K562 (cell line): ENCODE data around the gene CLDN34. TPM values are rescaled to one million over a fixed set of nuclear protein-coding genes. Genes with fewer than 3 reads are reported as not detected.

Experiments used
- ATAC-seq: fragments of 200-7000 bp; cut with Tn5 transposase; 3 replicates; pipeline ENCODE4 v1.9.1; 2020; ENCODE audit warnings: moderate library complexity
- BruUV-seq: library from RNA; stranded (reverse); fragments of 400-500 nt; replicated peaks from 2 replicates; lab custom pipeline; 2021; lab: Mats Ljungman, UMichigan
- CTCF ChIA-PET: fragments of 300-600 bp; formaldehyde crosslinking; extraction: SDS; loops from one replicate; lab custom pipeline; 2021; ENCODE audit warnings: low intra/inter-chr PET ratio; lab: Yijun Ruan, JAX
- POLR2A ChIA-PET: fragments of 300-600, 350-650 bp; sonication (Branson Sonifier 250); formaldehyde crosslinking; extraction: SDS; loops from one replicate; lab custom pipeline; 2021; ENCODE audit warnings: antibody characterized with exemption, inconsistent platforms; lab: Yijun Ruan, JAX
- DNase-seq, 4 experiments: peaks; one replicate each; pipeline versions ENCODE4 v3.0.0 to v3.0.0-alpha.2; 2011 to 2018; ENCODE audit warnings: low spot score in 3 of 4, mixed read lengths in 3 of 4; ENCODE audit errors: extremely low read depth in 1 of 4
- FAIRE-seq: peaks from 2 replicates; lab custom pipeline; 2011; peaks lifted over from hg19 to GRCh38; lab: Jason Lieb, UNC
- H2AFZ ChIP-seq: 2 replicates; pipeline ENCODE4 v1.6.0; 2011; ENCODE audit warnings: low read depth, low read length, control low read depth, inconsistent platforms
- H3K27ac ChIP-seq: fragments of 200-600 bp; 3 replicates; pipeline ENCODE4 v1.8.0; 2011; ENCODE audit warnings: low read depth, mild to moderate bottlenecking, control low read depth, inconsistent platforms, low read length, moderate library complexity, mixed read lengths; ENCODE audit errors: extremely low read depth
- H3K27me3 ChIP-seq, 2 experiments: fragments of 300-600 bp in 1 of 2; 2 replicates in 1 of 2; 3 replicates in 1 of 2; pipeline versions ENCODE4 v1.6.0 to v1.8.0; 2011; ENCODE audit warnings: inconsistent platforms in 2 of 2, low read length in 2 of 2, mild to moderate bottlenecking in 1 of 2, mixed read lengths in 1 of 2, moderate library complexity in 1 of 2; ENCODE audit not compliant: control insufficient read depth in 2 of 2, insufficient read depth in 2 of 2
- H3K36me3 ChIP-seq: fragments of 300-600 bp; 3 replicates; pipeline ENCODE4 v1.8.0; 2011; ENCODE audit warnings: mild to moderate bottlenecking, low read length, inconsistent platforms; ENCODE audit not compliant: control insufficient read depth, insufficient read depth
- H3K4me1 ChIP-seq, 2 experiments: fragments of 200-600 bp in 1 of 2; replicated peaks in 1 of 2; 2 replicates in 1 of 2; 3 replicates in 1 of 2; pipeline versions ENCODE4 v1.5.1 to v1.8.0; 2011; ENCODE audit warnings: inconsistent platforms in 2 of 2, low read length in 2 of 2, mild to moderate bottlenecking in 1 of 2, mixed read lengths in 1 of 2, moderate library complexity in 1 of 2; ENCODE audit not compliant: control insufficient read depth in 2 of 2, insufficient read depth in 2 of 2
- H3K4me2 ChIP-seq: 2 replicates; pipeline ENCODE4 v1.6.1; 2011; ENCODE audit warnings: low read length, control low read depth, inconsistent platforms, mixed read lengths; ENCODE audit not compliant: insufficient read depth
- H3K4me3 ChIP-seq: fragments of 200-600 bp; sonication (generic), shearing (Covaris generic); 2 replicates; pipeline ENCODE4 v1.5.1; 2016; ENCODE audit warnings: control low read depth, inconsistent platforms
- H3K79me2 ChIP-seq: fragments of 200-600 bp; 3 replicates; pipeline ENCODE4 v1.8.0; 2011; ENCODE audit warnings: low read length, inconsistent platforms; ENCODE audit not compliant: control insufficient read depth, insufficient read depth
- H3K9ac ChIP-seq, 2 experiments: 2 replicates each; pipeline versions ENCODE4 v1.6.0 to v1.6.1; 2011; ENCODE audit warnings: low read depth in 2 of 2, low read length in 2 of 2, control low read depth in 1 of 2, inconsistent platforms in 1 of 2, mild to moderate bottlenecking in 1 of 2, mixed read lengths in 1 of 2; ENCODE audit not compliant: insufficient read depth in 1 of 2
- H3K9me1 ChIP-seq: one replicate; pipeline ENCODE4 v1.6.0; 2011; ENCODE audit warnings: inconsistent platforms, mild to moderate bottlenecking, low read length, moderate library complexity; ENCODE audit not compliant: control insufficient read depth, insufficient read depth
- H3K9me3 ChIP-seq: replicated peaks from 2 replicates; pipeline ENCODE4 v1.5.1; 2011; ENCODE audit warnings: low read depth, low read length, inconsistent platforms; ENCODE audit not compliant: control insufficient read depth, insufficient read depth
- H4K20me1 ChIP-seq: replicated peaks from 2 replicates; pipeline ENCODE4 v1.6.1; 2011; ENCODE audit warnings: low read length, inconsistent platforms, mixed read lengths; ENCODE audit not compliant: control insufficient read depth, insufficient read depth
- BCL6 ChIP-seq: fragments of 250-450 bp; sonication (Bioruptor Pico); IDR thresholded peaks from 2 replicates; pipeline ENCODE4 v1.4.0; 2020
- CCAR2 ChIP-seq: fragments of 200-400 bp; formaldehyde crosslinking; IDR thresholded peaks from 2 replicates; pipeline ENCODE4 v1.6.1; 2017; ENCODE audit warnings: mild to moderate bottlenecking, low read depth, low read length
- CHD4 ChIP-seq: fragments of 200-600 bp; sonication (generic); IDR thresholded peaks from 3 replicates; pipeline ENCODE4 v1.6.1; 2012; ENCODE audit warnings: low read depth, mild to moderate bottlenecking, mixed read lengths, low read length, inconsistent platforms; ENCODE audit not compliant: insufficient read depth, insufficient replicate concordance, poor library complexity, severe bottlenecking
- FOXJ2 ChIP-seq: fragments of 200-800 bp; sonication (Bioruptor generic); IDR thresholded peaks from 2 replicates; pipeline ENCODE4 v1.6.1; 2016; ENCODE audit warnings: missing genetic modification characterization, missing compliant biosample characterization
- FOXM1 ChIP-seq, 2 experiments: fragments of 450-650 bp in 1 of 2; sonication (generic) in 1 of 2; formaldehyde crosslinking in 1 of 2; IDR thresholded peaks; 2 replicates each; pipeline versions ENCODE4 v1.6.1 to v1.9.0; 2017 to 2022; ENCODE audit warnings: low read depth in 2 of 2, mild to moderate bottlenecking in 2 of 2, missing genetic modification reagents in 1 of 2, moderate library complexity in 1 of 2
- HCFC1 ChIP-seq: IDR thresholded peaks from 2 replicates; pipeline ENCODE4 v1.6.1; 2012; ENCODE audit warnings: low read depth, low read length, improper control_type of control experiment
- MLX ChIP-seq, 2 experiments: fragments of 450-650 bp in 1 of 2; sonication (generic) in 1 of 2; formaldehyde crosslinking; conservative IDR thresholded peaks; 2 replicates each; pipeline versions ENCODE4 v1.4.0 to v1.8.1; 2020 to 2022; ENCODE audit warnings: mild to moderate bottlenecking in 1 of 2, missing genetic modification reagents in 1 of 2
- MTA2 ChIP-seq: fragments of 450-650 bp; IDR thresholded peaks from 2 replicates; pipeline ENCODE4 v1.6.1; 2016; ENCODE audit warnings: low read depth
- MYNN ChIP-seq, 2 experiments: sonication (generic); formaldehyde crosslinking in 1 of 2; IDR thresholded peaks; 2 replicates each; pipeline versions ENCODE4 v1.5.0 to v1.6.1; 2016 to 2020; ENCODE audit warnings: antibody characterized with exemption in 1 of 2, missing genetic modification reagents in 1 of 2
- NCOA2 ChIP-seq, 2 experiments: fragments of 450-650 bp; IDR thresholded peaks; 2 replicates each; pipeline ENCODE4 v1.6.1; 2018; ENCODE audit warnings: mild to moderate bottlenecking in 2 of 2, moderate library complexity in 1 of 2; ENCODE audit not compliant: partially characterized antibody in 2 of 2
- NUFIP1 ChIP-seq: fragments of 450-650 bp; IDR thresholded peaks from 2 replicates; pipeline ENCODE4 v1.6.1; 2018; ENCODE audit not compliant: partially characterized antibody
- SMAD3 ChIP-seq: fragments of 450-650 bp; formaldehyde crosslinking; conservative IDR thresholded peaks from 2 replicates; pipeline ENCODE4 v1.4.0; 2020; ENCODE audit warnings: mild to moderate bottlenecking
- SREBF2 ChIP-seq: sonication (generic); formaldehyde crosslinking; IDR thresholded peaks from 2 replicates; pipeline ENCODE4 v1.4.0; 2020; ENCODE audit warnings: mild to moderate bottlenecking, missing genetic modification reagents
- TSC22D4 ChIP-seq: fragments of 450-650 bp; IDR thresholded peaks from 2 replicates; pipeline ENCODE4 v1.6.1; 2016; ENCODE audit warnings: missing genetic modification characterization, missing biosample characterization, control low read depth
- ZKSCAN1 ChIP-seq: fragments of 150-350 bp; IDR thresholded peaks from 2 replicates; pipeline ENCODE4 v1.6.1; 2016; ENCODE audit warnings: low read depth, low read length
- WGBS: fragments of 100-300 bp; shearing (Covaris generic); methylation state at CpG from one replicate; pipeline ENCODE4 v1.1.6; 2016; ENCODE audit warnings: low coverage, mixed read lengths; ENCODE audit not compliant: insufficient coverage; ENCODE audit errors: missing lambda C conversion rate; 5-methylcytosine and 5-hydroxymethylcytosine counted together
- in situ Hi-C: fragments of 300-500 bp; cut with MboI; formaldehyde crosslinking; loops from 4 replicates; pipeline ENCODE4 v1.15.0; 2018; ENCODE audit warnings: inconsistent platforms, mixed read lengths
- intact Hi-C: fragments of 100-400 bp; cut with micrococcal nuclease; formaldehyde crosslinking; loops from 2 replicates; pipeline ENCODE4 v1.14.2; 2022
- polyA plus RNA-seq, 8 experiments: library from polyadenylated mRNA; depleted of rRNA in 4 of 8; stranded (reverse) in 5 of 8; unstranded in 3 of 8; fragments of >200 nt; fragmentation: Nextera tagmentation in 2 of 8; fragmentation: Illumina TruSeq in 1 of 8; extraction: Ambion mirVana in 2 of 8; extraction: Trizol in 1 of 8; gene quantifications; 2 replicates each; pipeline versions ENCODE4 v1.2.1 to v1.2.3, GENCODE V29; 2011 to 2014; ENCODE audit warnings: inconsistent platforms in 1 of 8, missing spikeins in 1 of 8
- total RNA-seq, 7 experiments: library from RNA; depleted of rRNA in 6 of 7; stranded (reverse); fragments of >200 nt in 6 of 7; fragmentation: Illumina TruSeq in 2 of 7; extraction: Trizol in 2 of 7; gene quantifications; 2 replicates each; pipeline versions ENCODE4 v1.2.1 to v1.2.3, GENCODE V29; 2011 to 2021; ENCODE audit warnings: low replicate concordance in 1 of 7
- TF ChIP-seq, protein P1 (sequence below): fragments of 250-450 bp; sonication (Bioruptor Pico); IDR thresholded peaks from 2 replicates; pipeline ENCODE4 v1.8.0; 2021; ENCODE audit warnings: mild to moderate bottlenecking, moderate library complexity

The CLDN34 gene
- total and polyA plus RNA-seq, 9 of the 15 experiments (the other 6 are each of a cell fraction or from before 2014, with no cell fraction given) = not detected

DNA sequence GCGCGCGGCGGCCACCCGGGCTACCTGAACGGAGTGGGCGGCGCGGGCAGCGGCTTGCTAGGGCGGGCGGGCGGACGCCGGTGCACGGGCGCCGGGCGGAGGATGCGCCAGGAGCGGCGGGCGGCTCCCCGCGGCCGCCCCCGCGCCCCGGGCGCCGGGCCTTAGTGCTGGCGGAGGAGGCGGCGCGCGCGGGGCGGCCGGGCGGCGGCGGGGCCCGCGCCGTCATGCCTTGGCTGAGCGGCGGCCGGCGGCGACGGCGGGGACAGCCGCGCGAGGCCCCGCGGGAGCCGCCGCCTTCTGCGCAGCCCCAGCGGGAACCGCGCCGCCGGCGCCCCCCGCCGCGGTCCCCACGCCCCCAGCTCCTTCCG, 48.2 kb downstream of the CLDN34 start:
- H4K20me1 ChIP-seq = no peaks in the 10 kb centered on the region
- no peak overlapping the region for H2AFZ ChIP-seq
- no CpG with 5 or more reads among the region's 71 CpGs for WGBS
- no peaks in the 10 kb centered on the region for H3K27me3 ChIP-seq
- no peaks in the 10 kb centered on the region for H3K79me2 ChIP-seq
- in situ Hi-C loops (no loop called here), intact Hi-C loops (no loop called here)
- H3K27ac ChIP-seq = no peak overlapping the region
- ATAC-seq = no peak; the same call in 2 of the 3 replicates
- TF ChIP-seq BCL6 (CRISPR knock-in tag) (no peak), NCOA2 (IDR thresholded peaks at IDR 0.05; ENCODE audit: partially characterized antibody in 2 of 2) (no peak), SREBF2 (no peak), MTA2 (no peak), ZKSCAN1 (no peak), MLX (CRISPR knock-in tag; conservative IDR thresholded peaks at IDR 0.05) (no peak), FOXJ2 (no peak), TSC22D4 (tag) (no peak), NUFIP1 (no peak), SMAD3 (CRISPR knock-in tag) (no peak), FOXM1 (IDR thresholded peaks at IDR 0.05; ENCODE audit: low read depth) (no peak), FOXM1 (CRISPR knock-in tag; IDR thresholded peaks at IDR 0.05; ENCODE audit: low read depth) (no peak), CHD4 (no peak), CCAR2 (no peak), HCFC1 (no peak), MYNN (IDR thresholded peaks at IDR 0.05) (no peak), MYNN (CRISPR knock-in tag; IDR thresholded peaks at IDR 0.05) (no peak)
- TF ChIP-seq, protein P1, sequence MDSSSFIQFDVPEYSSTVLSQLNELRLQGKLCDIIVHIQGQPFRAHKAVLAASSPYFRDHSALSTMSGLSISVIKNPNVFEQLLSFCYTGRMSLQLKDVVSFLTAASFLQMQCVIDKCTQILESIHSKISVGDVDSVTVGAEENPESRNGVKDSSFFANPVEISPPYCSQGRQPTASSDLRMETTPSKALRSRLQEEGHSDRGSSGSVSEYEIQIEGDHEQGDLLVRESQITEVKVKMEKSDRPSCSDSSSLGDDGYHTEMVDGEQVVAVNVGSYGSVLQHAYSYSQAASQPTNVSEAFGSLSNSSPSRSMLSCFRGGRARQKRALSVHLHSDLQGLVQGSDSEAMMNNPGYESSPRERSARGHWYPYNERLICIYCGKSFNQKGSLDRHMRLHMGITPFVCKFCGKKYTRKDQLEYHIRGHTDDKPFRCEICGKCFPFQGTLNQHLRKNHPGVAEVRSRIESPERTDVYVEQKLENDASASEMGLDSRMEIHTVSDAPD = no peak
- FAIRE-seq = no peak
- peaks cover 0 to 14% of the 10 kb centered on the region in 2 experiments; a peak in 2 of 5 replicates for H3K4me1 ChIP-seq
- peak overlapping the region in 1 of 2 experiments; percentile 52; a peak in 1 of 4 replicates for H3K9ac ChIP-seq
- H3K4me2 ChIP-seq = no peak overlapping the region
- ChIA-PET CTCF (no interaction called here), POLR2A (no interaction called here)
- no peaks in the 10 kb centered on the region for H3K9me1 ChIP-seq
- no peaks in the 10 kb centered on the region for H3K36me3 ChIP-seq
- H3K4me3 ChIP-seq = peak overlapping the region; percentile 34
- BruUV-seq = no TSS peak
- no peaks in the 10 kb centered on the region for H3K9me3 ChIP-seq
- no peak for DNase-seq
